ENCODE results near the gene TMEM232.
"Not testable (repeated sequence)": the region's sequence is repeated elsewhere in the genome, so short reads cannot be mapped to it uniquely, and the experiment has no call there.

DNA sequence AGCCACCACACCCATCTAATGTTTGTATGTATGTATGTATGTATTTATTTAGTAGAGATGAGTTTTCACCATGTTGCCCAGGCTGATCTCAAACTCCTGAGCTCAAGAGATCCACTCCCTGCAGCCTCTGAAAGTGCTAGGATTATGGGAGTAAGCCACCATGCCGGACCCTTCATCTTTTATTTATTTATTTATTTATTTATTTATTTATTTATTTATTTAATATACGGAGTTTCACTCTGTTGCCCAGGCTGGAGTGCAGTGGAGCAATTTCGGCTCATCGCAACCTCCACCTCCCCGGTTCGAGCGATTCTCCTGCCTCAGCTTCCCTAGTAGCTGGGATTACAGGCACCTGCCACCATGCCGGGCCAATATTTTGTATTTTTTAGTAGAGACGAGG is 49.9 kb downstream of the TMEM232 start:
- TF ChIP-seq, protein P1, sequence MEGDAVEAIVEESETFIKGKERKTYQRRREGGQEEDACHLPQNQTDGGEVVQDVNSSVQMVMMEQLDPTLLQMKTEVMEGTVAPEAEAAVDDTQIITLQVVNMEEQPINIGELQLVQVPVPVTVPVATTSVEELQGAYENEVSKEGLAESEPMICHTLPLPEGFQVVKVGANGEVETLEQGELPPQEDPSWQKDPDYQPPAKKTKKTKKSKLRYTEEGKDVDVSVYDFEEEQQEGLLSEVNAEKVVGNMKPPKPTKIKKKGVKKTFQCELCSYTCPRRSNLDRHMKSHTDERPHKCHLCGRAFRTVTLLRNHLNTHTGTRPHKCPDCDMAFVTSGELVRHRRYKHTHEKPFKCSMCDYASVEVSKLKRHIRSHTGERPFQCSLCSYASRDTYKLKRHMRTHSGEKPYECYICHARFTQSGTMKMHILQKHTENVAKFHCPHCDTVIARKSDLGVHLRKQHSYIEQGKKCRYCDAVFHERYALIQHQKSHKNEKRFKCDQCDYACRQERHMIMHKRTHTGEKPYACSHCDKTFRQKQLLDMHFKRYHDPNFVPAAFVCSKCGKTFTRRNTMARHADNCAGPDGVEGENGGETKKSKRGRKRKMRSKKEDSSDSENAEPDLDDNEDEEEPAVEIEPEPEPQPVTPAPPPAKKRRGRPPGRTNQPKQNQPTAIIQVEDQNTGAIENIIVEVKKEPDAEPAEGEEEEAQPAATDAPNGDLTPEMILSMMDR (IDR thresholded peaks at IDR 0.05), result not testable (repeated sequence)
- not testable (repeated sequence) for TF ChIP-seq POLR2A (IDR thresholded peaks at IDR 0.05)

Measured in thyroid gland (tissue), 4 donors.